ENCODE results near the gene HLA-B.
A peak's percentile ranks its signal among the peaks of the same experiment; 100 is the strongest.

The HLA-B gene

DNA sequence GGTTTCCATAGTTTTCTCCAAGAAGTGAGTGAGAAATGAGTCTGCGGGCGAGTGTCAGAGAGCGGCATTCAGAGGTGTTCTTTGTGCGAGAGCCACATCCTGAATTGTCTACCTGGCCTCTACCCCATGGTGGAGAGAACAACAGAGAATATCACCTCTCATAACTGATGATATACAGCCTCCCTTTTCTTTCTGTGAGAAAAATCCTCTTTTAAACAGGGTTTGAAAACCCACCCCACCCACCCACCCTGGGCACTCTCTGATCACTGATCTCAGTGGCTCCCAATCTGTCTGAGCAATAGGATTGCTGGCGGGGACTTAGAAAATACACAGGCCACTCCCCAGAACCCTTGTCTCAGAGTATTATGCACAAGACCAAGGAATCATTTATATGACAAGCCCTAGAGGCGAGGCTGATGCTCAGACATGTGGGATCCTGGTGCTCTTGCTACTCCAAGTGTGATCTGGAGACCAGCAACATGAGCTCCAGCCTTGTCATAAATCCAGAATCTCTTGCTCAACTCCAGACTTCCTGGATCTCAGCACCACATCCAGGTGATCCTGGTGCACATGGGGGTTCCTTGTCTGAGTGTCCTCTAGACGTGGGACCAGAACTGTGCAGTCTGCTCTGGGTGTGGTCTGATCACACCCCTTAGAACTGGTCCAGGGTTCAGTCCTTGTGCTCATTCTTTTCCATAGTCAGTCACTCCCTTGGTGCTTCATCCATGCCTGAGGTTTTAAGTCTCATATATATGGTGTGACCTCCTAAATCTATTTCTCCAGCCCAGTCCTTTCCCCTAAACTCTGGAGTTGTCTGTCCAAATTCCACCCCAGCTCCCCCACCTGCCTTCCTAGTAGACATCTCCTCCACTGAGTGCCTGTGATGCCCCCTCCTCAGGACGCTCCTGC, 5.3 kb downstream of the HLA-B start:
- DNase-seq: no peak

DNA sequence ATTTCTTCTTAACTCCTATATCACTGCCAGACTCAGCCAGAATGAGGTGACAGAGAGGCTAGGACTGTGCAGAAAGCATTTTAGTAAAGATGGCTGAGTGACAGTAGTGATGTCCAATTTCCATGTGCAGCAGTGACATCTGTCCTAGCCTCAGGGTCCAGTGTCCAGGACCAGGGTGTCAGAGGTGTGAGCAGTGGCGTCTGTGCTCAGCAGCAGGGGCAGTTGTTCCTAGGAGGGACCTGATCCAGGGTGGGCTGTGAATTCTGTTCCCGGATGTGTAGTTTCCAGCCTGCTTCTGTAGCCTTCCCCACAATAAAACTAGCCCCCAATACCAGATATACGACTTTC, 6.0 kb downstream of the HLA-B start:
- no peak for DNase-seq

DNA sequence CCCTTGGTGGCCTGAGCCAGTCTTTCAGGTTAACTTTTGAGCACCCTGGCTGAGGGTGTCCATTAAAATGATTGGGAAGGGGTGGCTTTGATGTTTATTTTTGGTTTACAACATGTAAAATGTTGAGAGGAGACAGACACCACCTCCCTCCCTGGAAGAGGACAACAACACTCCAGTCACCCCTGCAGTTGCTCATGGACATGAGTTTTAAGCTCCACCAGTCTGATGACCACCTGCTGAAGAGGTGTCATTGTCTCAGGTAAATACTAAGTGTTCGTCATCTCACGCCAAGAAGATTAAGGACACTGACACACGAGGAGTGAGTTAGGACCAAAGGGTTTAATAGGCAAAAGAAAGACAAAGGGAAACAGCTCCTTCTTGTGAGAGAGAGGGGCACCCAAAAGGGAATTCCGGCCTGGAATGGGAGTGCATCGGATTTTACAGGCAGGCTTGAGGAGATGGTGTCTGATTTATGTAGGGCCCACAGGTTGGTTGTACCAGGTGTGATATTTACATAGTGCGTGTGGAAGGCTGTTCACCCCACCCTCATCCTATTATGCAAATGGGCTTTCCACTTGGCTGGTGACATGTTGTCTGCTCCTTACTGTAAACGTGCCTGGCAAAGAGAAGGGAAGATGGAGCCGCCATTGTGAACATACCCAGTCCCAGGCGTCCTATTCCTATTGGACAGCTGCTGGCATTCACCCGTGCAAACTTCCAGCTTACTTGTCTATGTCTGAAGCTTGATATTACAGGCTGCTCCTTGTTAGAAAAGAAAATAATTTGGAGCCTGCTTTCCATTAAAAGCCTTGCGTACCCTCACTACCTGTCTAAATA, 6.6 kb downstream of the HLA-B start:
- no peak for DNase-seq

DNA sequence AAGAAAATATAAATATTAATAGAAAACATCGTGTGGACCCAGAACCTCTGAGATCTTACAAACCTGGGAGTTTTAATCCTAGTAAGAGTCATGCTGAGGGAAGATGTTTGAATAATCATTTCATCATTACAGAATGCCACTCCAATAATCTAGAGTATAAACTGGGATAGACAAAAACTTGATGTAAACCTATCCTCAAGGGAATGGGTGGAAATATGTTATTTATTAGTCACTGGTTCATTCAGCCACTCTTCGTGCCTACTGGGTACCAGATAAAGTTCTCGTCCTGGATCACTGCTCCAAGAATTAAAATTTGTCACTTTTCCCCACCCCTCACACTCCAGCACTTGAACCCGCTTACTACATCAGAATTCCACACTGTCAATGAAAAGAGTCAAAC, 7.7 kb downstream of the HLA-B start:
- no peak for DNase-seq

DNA sequence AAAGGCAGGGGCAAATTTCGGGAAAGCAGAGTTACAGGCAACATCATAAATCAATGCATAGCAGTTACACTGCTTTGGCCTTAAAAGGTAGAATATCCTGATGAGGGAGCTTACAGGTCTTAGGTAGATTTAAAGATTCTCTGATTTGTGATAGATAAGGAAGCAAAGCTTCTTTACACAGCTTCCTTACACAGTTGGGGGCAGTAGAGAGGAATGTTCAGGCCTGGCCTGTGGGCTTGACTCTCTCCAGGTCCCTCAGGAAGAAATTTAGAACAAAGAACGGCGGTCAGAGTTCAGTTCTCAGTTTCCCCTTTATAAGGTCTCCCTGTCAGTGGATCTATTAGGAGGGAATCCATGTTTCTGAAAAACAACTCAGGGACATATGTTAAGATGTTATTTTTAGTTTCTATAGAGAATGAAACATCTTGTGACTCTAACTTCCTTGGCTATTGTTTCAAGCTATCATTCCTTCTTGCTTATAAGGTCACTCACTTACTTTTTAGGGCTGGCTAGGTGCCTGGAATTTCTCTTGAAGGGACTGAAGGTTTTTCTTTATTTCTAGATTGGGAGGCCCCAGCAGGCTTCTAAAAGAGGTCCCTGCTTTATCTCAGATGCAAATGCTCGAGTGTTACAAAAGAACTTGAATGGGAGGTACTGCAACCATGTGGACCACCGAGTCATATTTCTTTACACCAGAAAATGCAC, 11.8 kb downstream of the HLA-B start:
- no peak for DNase-seq

DNA sequence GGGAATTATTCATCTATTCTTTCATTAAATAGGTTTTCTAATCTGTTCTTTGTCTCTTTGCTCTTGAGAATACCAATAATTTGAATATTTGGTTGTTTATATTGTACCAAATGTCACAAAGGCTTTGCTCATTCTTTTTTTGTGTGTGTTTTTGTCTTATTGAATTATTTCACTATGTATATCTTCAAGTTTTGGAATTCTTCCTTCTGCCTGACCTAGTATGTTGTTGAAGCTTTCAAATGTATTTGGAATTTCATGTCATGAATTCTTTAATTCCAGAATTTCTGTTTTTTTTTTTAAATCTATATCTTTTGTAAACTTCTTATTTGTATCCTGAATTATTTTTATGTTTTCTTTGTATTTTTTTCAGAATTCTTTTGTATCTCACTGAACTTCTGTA, 16.8 kb downstream of the HLA-B start:
- DNase-seq: no peak

DNA sequence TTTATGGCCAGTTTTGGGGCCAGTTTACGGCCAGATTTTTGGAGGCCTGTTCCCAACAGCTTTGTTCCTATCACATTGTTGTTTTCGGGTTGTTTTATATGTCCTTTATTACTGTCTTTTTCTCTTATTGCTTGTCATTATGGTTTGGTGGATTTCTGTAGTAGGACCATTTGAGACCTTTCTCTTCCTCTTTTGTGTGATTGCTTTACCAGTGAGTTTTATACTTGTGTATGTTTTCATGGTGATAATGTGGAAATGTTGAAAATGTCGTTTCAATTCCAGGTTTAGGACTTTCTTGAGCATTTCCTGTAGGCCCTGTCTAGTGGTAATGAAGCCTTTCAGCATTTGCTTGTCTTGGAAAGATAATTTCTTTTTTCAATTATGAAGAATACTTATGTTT, 17.8 kb downstream of the HLA-B start:
- DNase-seq: no peak

DNA sequence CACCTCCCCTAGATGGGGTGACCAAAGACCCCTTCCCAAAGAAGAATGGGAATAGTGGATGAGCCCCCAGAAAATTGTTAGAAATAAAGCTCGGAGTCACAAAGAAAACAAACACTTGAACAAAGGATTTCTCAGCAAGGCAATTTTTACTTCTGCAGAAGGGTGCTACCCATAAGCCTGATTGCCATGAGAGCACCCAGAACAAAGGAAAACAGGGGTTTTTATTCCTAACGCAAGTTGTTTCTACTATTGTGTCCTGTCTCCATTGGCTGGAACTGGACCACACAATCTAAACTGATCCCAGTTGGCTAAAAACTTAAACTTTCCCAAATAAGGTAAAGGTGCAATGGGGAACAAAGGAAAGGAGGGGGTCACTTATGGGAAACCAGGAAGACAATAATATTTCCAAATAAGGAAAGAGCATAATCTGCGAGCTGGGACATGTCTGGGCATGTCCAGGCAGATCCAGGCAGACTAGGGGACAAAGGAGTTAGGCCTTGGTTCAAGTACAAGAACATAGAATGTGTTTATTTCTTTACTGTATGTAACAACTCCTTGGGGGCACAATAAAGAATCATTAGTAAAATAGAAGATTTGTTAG, 20.0 kb downstream of the HLA-B start:
- no peak for DNase-seq

DNA sequence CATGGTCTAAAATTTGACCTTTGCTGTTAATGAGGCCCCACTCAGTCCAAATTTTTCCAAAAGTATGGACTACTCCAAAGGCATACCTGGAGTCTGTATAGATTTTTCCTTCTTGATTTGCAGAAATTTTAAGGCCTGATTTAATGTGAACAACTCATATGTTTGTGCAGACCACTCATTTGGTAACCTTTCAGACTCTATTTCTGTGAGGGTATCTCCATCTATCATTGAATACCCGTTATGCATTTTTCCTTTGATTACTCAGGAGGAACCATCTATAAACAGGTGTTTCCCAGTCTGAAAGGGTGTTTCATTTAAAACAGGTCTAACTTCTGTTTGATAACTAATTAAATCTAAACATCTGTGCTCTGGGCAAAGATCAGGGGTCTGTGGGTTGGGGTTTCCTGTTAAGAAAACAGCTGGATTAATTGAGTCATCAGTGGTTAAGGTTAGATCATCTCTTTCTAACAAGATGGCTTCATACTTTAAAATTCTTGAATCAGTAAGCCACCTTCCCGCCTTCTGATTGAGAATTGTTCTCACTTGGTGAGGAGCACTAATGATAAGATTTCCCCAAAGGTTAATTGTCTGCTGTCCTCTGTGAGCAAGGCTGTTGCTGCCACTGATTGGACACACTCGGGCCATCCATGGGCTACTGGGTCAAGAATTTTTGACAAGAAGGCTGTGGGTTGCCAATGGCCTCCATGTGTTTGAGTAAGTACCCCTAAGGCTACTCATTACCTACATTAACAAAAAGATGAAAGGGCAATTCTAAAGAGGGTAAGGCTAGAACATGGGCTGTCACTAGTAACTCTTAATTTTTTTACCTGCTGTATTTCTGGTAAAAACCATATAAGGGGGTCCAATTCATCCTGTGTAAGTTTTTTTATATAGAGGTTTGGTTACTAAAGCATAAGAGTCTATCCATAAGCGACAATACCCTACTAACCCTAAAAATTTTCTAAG, 24.1 kb downstream of the HLA-B start:
- peak; percentile 56 for DNase-seq

DNA sequence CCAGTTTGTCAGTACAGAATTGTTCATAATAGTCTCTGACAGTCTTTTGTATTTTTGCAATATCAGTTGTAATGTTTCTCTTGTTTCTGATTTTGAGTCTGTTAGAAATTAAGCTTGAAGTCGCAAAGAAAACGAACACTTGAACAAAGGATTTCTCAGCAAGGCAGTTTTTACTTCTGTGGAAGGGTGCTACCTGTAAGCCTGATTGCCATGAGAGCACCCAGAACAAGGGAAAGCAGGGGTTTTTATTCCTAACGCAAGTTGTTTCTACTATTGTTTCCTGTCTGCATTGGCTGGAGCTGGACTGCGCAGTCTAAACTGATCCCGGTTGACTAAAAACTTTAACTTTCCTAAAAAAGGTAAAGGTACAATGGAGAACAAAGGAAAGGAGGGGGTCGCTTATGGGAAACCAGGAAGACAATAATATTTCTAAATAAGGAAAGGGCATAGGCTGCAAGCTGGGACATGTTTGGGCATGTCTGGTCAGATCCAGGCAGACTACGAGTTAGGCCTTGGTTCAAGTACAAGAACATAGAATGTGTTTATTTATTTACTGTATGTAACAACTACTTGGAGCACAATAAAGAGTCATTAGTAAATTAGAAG, 28.5 kb downstream of the HLA-B start:
- DNase-seq: no peak

DNA sequence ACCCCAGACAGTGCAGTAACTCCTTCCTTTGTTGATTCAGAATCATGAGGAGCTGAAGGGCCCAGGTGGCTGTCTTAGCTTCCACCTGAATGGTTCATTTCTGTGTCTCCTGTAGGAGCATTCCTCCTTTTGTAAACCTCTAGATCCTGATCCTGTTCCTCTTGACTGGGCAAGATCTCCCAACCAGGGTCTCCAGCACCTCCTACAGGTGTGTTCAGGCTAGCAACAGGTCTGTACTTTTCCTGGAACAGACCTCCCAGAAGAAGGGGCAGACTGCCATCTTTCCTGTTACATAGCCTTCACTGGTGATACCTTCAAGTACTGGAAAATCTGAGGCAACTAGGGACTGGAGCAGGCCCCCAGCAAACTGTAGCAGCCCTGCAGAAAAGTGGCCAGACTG, 35.2 kb downstream of the HLA-B start:
- no peak for DNase-seq

DNA sequence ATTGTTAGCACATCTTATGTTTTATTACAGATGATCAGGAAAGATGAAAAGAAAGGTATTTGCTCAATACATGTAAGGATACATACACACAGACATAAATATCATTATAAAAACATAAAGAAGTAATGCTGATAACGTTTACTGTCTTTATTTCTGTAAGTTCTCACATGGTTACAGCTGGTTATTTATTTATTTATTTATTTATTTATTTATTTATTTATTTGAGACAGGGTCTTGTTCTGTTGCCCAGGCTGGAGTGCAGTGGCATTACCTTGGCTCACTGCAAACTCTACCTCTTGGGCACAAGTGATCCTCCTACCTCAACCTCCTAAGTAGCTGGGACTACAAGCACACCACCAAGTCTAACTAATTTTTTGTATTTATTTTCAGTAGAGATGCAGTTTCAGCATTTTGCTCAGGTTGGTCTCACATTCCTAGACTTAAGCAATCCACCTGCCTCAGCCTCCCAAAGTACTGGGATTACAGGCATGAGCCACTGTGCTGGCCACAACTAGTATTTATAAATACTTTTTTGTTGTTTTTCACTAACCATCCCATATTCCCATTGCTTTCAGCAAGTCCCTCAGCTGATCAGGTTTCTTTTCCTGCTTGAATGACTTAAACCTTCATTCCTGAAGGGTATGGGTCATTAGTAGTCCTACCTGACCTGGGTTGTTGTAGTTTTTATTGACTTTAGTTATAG, 35.8 kb downstream of the HLA-B start:
- no peak for DNase-seq

DNA sequence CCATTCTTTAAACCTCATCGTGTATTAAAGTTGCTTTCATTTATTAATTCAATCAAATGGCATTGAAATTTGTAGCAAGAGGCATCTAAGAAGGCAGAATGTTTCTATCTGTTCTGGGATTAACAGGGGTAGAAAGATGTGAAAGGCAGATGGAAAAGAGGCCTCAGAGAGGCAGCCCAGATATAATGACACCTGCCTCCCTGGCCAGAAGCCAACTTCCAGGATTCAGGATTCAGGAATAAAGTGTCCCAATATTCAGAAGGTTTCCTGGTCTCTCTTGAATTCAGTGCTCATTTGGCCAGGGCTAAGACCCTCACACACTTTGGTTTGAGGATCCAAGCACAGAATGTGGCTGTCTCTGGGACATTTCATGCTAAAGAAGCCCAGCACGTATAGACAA, 39.9 kb downstream of the HLA-B start:
- no peak for DNase-seq

DNA sequence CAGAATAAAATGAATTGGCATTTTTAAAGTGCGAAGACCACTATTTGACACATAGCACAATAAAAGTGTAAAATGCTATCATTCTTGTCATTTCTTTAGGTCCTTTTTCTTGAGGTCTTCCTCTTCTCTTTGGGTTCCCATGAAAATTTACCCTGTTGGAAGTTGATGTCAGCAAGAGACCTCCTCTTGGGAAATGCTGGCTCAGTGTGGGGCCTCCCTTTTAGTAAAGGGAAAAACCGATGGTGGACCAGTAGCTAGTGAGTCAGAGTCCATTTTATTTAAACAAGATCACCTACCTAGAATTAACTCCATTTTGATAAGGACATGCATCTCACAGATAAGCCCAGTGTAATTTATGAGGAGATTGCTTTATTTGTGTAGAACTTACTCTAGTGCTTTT, 47.3 kb downstream of the HLA-B start:
- no peak for DNase-seq

DNA sequence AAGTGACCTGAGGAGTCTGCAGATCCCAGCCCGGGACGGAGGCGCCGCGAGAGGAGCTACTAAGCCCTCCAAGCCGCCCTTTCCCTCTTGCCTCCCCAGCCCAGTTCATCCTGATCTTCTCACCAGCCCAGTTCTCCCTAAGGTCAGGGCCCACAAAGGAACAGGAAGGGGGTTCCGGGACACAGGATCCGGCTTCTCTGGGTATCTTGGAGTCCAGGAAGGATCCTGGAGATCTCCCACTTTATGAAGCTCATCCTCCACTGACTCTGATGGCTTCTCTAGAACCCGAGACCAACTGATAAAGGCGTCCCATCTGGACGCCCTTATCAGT, 48.2 kb downstream of the HLA-B start:
- no peak for DNase-seq

DNA sequence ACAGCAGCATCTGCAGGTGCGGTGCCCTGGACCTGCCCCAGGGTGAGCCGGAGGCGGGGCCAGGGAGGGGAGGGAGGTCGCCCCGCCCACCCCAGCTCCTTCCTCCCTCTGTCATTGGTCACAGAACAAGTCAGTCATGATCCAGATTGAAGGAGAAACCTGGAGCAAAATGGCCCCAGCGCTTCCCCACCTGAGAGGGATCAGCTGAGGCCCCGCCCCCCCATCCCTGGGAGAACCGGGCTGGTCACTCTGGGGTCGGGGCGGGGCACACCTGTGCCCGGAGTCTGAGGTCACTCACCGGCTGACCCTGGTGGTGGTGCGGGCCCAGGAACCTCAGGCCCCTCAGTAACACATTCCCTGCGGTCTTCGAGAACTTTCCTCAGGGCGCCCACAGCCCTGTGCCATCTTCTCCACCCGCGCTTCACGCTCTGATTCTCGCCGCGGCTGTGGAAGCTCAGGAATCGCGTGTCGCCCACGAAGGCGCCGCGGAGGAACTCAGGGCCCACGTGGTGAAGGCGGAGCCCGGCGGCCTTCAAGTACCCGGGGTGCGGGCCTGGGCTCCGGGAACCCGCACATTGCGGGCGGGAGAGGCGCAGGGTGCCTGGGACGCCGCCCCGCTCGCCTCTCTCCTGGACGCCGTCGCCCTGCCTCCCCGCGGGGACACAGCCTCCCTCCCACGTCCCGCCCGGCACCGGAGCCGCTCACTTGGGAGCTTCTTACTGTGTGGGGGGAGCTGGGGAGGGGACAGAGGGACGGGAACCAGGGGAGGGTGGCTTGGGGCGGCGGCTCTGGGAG, 48.7 kb downstream of the HLA-B start:
- DNase-seq: peak; percentile 19

DNA sequence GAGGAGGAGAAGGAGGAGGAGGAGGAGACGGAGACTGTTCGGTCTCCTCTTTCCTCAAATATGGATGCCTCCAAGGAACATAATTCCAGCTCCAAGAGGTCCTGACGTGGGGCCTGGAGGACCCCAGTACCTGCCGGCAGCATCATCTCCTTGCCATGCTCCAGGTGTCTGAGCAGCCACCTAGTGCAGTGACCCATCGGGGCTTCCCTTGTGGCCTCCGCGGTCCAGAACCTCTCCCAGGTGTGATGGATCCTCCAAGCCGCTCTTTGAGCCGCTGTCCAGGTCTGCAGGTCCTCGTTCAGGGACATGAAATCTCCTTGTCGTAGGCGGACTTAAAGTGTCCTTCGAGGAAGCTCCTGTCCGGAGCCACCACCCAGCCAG, 49.3 kb downstream of the HLA-B start:
- no peak for DNase-seq

DNA sequence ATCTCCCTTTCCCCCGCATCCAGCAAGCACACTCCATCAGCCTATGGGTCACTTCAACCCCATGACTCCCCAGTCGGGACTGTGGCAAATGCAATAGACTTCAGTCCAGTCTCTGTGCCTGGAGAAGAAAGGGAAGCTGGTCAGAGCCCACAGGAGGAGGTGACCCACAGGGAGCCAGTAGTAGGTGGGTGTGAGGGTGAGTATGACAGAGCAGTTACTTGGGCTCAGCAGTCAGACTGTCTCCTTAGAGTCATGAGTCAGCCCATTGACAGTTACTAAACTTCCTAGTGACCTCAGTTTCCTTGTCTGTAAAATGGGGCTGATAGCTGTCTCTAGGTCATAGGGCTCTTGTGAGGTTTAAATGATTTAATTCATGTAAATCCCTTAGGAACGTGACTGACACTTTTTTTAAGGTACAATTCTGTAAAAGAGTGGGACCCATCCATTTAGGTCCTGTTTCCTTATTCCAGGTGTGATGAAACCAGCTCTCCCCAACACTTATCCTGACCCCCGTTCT, 51.2 kb downstream of the HLA-B start:
- DNase-seq: no peak

DNA sequence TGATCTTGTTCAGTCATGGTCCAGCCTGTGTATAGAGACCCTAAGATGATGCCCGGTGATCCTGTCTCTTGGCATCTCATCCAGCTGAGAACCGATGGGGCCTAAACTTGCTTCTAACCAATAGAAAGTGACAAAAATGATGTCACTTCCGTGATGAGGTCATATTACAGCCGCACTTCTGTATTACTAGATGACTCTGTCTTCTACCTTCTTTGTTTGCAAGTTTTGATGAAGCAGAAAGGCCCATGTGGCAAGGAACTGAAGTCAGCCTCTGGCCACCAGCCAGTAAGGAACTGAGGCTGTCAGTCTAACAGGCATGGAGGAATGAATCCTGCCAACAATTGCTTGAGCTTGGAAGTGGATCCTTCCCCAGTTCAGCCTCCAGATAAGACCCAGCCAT, 52.3 kb downstream of the HLA-B start:
- DNase-seq: no peak

Data from activated CD4-positive, alpha-beta T cell treated with anti-CD3 and anti-CD28 coated beads, Interleukin-2, Interleukin-6, amounts not matched to agents 100 ng/mL and 50 ng/mL, durations not matched to agents 16 hours and 8 hours (primary cell).